ENCODE measurements around the gene CNTNAP2. TPM values are rescaled to one million over a fixed set of nuclear protein-coding genes. Genes with fewer than 3 reads are reported as not detected.

CNTNAP2 gene
- total and polyA plus RNA-seq, 2 of the 8 experiments (the other 6 are each of a cell fraction or from before 2014, with no cell fraction given): 27.9 to 71.0 TPM

GRCh38 chr7:148275359-148275890 is 2158.8 kb downstream of the CNTNAP2 start:
- no peak overlapping the region for H2BK15ac ChIP-seq (ENCODE audit: low read length)
- no peak overlapping the region for H4K8ac ChIP-seq (ENCODE audit: extremely low read depth, insufficient read depth, low read length)
- DNase-seq (ENCODE audit: low read depth in 1 of 2, low spot score in 2 of 2) (no peak), FAIRE-seq (no peak)
- H3K18ac ChIP-seq (ENCODE audit: extremely low read depth, low read length): no peak overlapping the region
- CTCF ChIA-PET (ENCODE audit: partially characterized antibody): interaction anchor here (1.6 to 5.2 kb wide), 3 partner anchors 10 to 205 kb away, joined by 6 to 28 read pairs (median 6); no protein-coding TSS in a partner anchor
- H3K56ac ChIP-seq (replicated peaks; ENCODE audit: insufficient read length, low read depth, low read length): no peak overlapping the region
- H3K9ac ChIP-seq (replicated peaks in 1 of 4; ENCODE audit: extremely low read depth in 1 of 4, low read depth in 3 of 4, low read length in 3 of 4): no peak overlapping the region
- TF ChIP-seq CREB1 (IDR thresholded peaks at IDR 0.05): no peak
- TF ChIP-seq, protein P1, sequence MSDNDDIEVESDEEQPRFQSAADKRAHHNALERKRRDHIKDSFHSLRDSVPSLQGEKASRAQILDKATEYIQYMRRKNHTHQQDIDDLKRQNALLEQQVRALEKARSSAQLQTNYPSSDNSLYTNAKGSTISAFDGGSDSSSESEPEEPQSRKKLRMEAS (IDR thresholded peaks at IDR 0.05): no peak
- TF ChIP-seq CBX8 (IDR thresholded peaks at IDR 0.05; ENCODE audit: borderline replicate concordance, low read depth, low read length): no peak
- TF ChIP-seq POLR2A (IDR thresholded peaks at IDR 0.05; ENCODE audit: control extremely low read depth in 1 of 2, low read depth in 2 of 2, low read length in 2 of 2): no peak
- no peak for TF ChIP-seq SRF (IDR thresholded peaks at IDR 0.05; ENCODE audit: low read depth, low read length)
- TF ChIP-seq FOSL1 (IDR thresholded peaks at IDR 0.05; ENCODE audit: insufficient read depth, low read depth, low read length): no peak
- no peak for TF ChIP-seq EP300 (IDR thresholded peaks at IDR 0.05; ENCODE audit: borderline replicate concordance in 1 of 2, low read depth in 2 of 2, low read length in 2 of 2)
- TF ChIP-seq CBX5 (IDR thresholded peaks at IDR 0.05; ENCODE audit: low read depth, low read length): no peak
- TF ChIP-seq YY1 (IDR thresholded peaks at IDR 0.05; ENCODE audit: low read depth, low read length): no peak
- TF ChIP-seq SP2 (IDR thresholded peaks at IDR 0.05; ENCODE audit: low read length): no peak
- no peaks in the 10 kb centered on the region; a peak in 1 of 7 replicates for H3K27me3 ChIP-seq (replicated peaks in 1 of 4; ENCODE audit: control insufficient read depth in 3 of 4, extremely low read depth in 1 of 4, insufficient read depth in 3 of 4, low read length in 3 of 4)
- WGBS, 2 experiments (ENCODE audit: extremely low coverage in 1 of 2, insufficient coverage in 1 of 2, insufficient read length in 1 of 2, insufficient replicate concordance in 2 of 2, low coverage in 1 of 2, low lambda C conversion rate in 2 of 2, missing lambda C conversion rate in 1 of 2): 86% methylated on average over 4 of the region's 4 CpGs; no CpG with 5 or more reads in 1 of the 2 experiments
- no peak overlapping the region for H4K91ac ChIP-seq (replicated peaks; ENCODE audit: insufficient read length, low read length)
- no peak overlapping the region for H3K23ac ChIP-seq (ENCODE audit: insufficient read length)
- no peaks in the 10 kb centered on the region for H3K79me1 ChIP-seq (ENCODE audit: low read depth, low read length)
- H2AFZ ChIP-seq (ENCODE audit: low read length): no peak overlapping the region
- no peak overlapping the region for H3K27ac ChIP-seq (ENCODE audit: low read depth, low read length)
- H2BK5ac ChIP-seq (ENCODE audit: low read depth, low read length): no peak overlapping the region
- H4K5ac ChIP-seq (ENCODE audit: insufficient read length, low read depth, low read length): no peak overlapping the region
- H4K20me1 ChIP-seq (replicated peaks in 1 of 2; ENCODE audit: control insufficient read depth in 1 of 2, insufficient read depth in 2 of 2, low read length in 2 of 2): no peaks in the 10 kb centered on the region
- POLR2A ChIA-PET (ENCODE audit: partially characterized antibody): interaction anchor here (0.7 kb wide), 1 partner anchor 689 kb away, joined by 3 read pairs; no protein-coding TSS in a partner anchor
- no peaks in the 10 kb centered on the region for H3K36me3 ChIP-seq (ENCODE audit: control insufficient read depth in 2 of 4, insufficient read depth in 4 of 4, low read length in 3 of 4)
- no peak overlapping the region for H3K4me2 ChIP-seq (ENCODE audit: insufficient read depth in 1 of 2, low read depth in 2 of 2, low read length in 2 of 2)
- H2BK12ac ChIP-seq (ENCODE audit: low read depth, low read length): no peak overlapping the region
- H3K79me2 ChIP-seq (ENCODE audit: control insufficient read depth in 1 of 2, insufficient read depth in 2 of 2, low read length in 2 of 2): no peaks in the 10 kb centered on the region
- no peaks in the 10 kb centered on the region for H3K9me3 ChIP-seq (ENCODE audit: insufficient read depth in 2 of 2, low read depth in 1 of 2, low read length in 1 of 2)
- no peak overlapping the region for H2BK120ac ChIP-seq (replicated peaks; ENCODE audit: low read depth, low read length)
- no peak overlapping the region for H2BK20ac ChIP-seq (ENCODE audit: low read length)
- H3K4me3 ChIP-seq (ENCODE audit: extremely low read depth in 1 of 4, insufficient read depth in 2 of 4, low read depth in 3 of 4, low read length in 4 of 4): no peak overlapping the region
- H3K4ac ChIP-seq (replicated peaks; ENCODE audit: insufficient read length, low read depth, low read length): no peak overlapping the region
- H3K23me2 ChIP-seq (ENCODE audit: low read depth, low read length): no peaks in the 10 kb centered on the region
- H2AK5ac ChIP-seq (ENCODE audit: low read depth, low read length): no peak overlapping the region
- H3K14ac ChIP-seq (ENCODE audit: insufficient read length): no peak overlapping the region
- H3K4me1 ChIP-seq (replicated peaks in 1 of 4; ENCODE audit: control insufficient read depth in 3 of 4, insufficient read depth in 4 of 4, low read length in 3 of 4): no peaks in the 10 kb centered on the region
